Stimulated activated CD8-positive, alpha-beta memory T cell treated with anti-CD3 and anti-CD28 coated beads, Interleukin-2, amount 100 ng/mL, for 48 hours (primary cell): Measurements from ENCODE around the gene CYP17A1.

ENCODE experiments used
- DNase-seq, 2 donors: peaks; one replicate each; pipeline ENCODE4 v3.0.0-alpha.2; 2020; ENCODE audit warnings: low read depth in 2 of 2

Gene CYP17A1

DNA sequence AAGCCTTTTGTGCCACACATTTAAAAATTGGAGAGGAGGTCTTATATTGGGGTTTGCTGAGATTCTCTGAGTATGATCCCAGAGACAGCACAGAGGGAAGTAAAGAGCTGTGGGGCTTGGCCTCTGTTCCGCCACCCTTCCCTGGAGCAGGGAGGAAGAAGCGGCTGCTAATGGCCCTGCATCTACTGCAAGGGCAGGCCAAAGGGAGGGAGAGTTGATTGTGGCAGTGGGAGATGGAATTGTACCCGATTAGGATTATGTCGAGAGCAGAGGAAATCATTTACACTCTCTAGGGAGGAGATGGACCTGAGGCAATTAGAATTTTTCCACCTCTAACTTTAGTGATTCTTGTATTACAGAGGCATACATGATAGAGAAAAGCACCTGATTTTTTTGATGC lies 28.8 kb downstream of the CYP17A1 start:
- no peak for DNase-seq

DNA sequence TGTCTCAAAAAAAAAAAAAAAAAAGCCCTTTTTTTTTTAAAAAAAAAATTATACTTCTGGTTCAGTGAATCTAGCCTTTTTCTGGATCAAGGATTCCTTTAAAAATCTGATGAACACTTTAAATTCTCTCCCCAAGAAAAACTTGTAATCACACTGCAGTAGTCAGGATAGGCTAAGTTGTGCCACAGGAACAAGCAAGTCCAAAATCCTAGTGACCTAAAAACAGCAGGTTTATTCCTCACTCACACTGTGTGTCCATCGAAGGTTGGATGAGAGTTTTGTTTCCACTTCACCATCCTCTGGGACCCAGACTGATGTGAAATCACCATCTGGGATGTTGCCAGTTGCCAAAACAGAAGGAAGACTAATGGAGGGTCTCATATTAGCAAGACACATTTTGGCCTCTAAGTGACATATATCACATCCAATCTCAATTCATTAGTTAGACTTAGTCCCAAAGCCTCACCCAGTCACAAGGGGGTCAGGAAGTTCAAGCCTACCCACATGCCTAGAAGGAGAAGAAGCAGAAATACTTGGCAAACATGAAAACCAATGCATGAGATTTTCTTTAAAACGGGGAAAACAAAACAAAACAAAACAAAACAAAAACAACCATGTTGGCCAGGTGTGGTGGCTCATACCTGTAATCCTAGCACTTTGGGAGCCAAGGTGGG lies 32.7 kb downstream of the CYP17A1 start:
- no peak for DNase-seq

DNA sequence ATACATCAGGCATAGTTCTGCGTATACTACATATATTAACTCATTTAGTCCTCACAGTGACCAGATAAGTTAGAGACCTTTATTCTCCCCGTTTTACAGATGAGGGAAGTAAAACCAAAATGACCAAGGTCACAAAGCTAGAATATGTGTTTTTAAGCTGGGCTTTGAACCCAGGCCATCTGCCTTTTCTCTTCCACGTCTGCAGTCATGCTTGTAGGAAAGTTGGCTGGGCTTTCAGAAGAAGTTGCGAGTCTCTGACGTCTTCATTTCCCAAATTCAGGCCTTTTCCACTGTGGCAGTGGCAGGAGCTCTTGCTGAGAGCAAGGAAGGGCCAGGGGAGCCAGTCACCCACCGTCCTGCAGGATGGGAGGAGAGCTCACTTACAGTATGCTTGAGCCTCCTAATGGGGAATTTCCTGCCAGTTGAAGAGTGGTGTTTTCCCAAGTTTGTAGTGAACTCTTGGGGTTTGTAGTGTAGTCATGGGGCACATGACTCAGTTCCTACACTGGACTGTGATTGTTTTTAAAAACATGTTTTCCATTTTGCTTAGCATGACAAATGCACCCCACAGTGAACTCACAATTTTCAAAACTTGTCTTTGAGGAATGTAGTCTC lies 34.2 kb downstream of the CYP17A1 start:
- no peak for DNase-seq

DNA sequence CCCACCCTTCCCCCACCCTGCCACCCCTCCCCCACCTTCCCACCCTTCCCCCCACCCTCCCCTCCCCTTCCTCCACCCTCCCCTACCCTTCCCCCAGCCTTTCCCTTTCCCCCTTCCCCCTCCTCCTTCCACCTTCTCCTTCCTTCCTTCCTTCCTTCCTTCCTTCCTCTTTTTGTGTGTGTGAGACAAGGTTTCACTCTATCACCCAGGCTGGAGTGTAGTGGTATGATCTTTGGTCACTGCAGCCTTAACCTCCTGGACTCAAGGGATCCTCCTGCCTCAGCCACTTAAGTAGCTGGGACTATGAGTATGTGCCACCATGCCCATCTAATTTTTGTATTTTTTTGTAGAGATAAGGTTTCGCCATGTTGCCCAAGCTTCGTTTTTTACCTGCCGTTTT lies 35.2 kb downstream of the CYP17A1 start:
- DNase-seq, result no peak

DNA sequence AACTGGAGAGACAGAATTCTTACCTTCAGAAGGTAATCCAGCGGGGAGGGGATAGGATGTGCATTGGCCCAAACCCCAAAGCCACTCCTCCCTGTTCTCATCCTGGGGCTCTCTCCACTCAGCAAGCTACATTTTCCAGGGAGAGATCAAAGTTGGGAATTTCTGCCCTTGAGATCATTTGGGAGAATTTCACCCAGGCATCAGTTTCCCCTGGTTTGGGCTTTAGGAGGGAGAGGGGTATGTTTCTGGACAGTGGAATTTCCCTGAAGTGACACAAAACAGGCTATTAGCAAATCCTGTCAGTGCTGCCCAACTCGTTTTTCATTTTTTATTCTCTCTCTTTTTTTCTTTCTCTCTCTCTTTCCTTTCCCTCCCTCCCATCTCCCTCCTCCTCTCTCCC lies 35.7 kb downstream of the CYP17A1 start:
- DNase-seq, result no peak

DNA sequence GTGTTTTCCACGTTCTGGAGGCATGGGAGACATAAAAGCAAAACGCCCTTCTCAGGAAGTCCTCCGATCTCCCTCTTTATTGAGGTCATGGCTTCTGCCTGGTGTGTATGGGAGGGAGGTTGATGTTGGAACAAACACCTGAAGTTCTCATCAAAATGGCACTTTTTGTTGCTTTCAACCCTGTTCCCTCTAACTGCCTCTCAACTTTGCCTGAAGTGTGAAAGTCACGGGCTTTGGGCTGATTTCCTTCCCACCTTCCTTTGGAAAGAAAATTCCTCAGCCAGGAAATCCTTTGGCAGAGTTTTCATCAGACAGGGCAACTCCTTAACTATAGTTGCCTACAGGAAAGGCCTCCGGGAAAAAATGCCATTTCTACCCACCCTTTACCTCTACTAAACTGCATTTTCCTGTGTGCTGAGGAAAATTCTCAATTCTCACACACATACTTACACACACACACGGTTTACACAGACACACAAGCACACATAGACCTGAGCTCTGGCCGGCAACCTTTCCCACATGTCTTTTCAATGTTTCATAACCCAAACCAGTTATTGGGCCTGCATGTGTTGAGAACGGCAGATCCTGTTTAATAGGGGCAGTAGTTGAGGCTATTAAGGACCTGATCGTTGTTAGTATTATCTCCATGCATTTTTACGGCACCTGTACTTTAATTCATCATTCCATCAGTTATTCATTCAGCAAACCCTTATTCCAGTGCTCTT lies 36.4 kb downstream of the CYP17A1 start:
- no peak for DNase-seq

DNA sequence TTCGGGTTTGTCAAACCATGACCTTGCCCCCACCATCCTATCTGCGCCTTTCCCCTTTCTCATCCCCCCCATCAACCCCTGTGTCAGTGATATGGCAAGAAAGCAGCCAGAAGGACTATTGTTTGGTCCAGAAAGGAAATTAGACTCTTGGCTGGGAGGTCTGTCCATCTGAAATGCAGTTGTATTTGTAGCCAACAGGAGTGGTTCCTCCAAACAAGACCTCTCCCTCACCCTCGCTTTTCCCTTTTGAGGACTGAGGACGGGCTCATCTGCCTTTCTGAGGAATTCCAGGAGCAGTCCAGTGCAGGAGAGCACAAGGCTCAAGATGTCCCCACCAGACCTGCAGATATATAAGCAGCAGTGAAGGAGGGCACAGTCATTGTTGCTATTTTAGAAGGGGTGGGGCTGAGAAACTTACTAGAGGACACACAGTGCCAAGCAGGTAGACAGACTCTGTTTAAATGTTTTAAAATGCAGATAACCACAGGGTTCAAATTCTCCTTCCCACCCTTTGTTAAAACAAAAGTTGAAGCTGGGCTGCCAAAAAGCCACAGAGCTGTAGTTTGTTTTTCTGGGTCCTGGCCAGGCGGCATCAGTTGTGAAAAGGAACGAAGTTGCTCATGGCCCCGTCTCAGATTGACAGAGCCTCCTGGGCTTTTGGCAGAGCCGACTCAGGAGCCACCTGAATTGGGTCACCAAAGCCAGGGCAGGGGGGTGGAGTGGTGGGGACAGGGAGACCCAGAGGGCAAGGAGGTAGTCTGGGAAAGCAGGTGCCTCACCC lies 37.3 kb downstream of the CYP17A1 start:
- DNase-seq, result no peak

DNA sequence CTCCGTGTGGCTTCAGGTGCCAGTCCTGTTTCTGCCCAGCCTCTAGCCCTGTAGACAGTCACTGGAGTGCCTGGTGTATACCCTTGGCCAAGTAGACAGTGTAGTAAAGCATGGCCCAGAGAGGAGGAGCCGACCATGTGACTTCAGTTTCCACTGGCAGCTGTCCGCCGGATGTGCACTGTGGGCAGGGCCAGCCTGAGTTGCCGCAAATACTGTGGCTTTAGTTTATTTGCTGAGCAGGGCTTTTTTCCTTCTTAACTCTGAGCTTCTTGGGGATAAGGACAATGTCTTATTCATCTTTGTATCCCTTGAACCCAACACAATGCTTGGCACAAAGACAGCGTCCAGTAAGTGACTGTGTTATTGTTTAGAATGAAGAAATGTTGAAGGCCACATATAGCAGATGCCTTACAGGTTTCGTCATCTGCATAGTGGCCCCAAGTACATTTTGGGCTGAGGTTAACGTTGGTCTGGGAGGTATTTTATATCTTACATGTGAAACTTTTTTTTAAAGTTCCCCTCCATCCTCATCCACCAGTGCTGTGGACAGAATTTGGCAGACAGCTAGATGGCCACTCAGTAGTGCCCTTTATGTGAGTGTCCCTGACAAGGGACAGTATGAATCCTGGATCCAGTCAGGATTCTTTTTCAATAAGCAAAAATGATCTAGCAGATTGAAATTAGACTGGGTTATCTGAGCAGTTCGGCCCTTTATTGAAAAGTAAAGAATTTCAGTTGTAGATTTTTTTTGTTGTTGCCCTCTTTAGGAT lies 40.6 kb downstream of the CYP17A1 start:
- DNase-seq, result peak; percentile 34 to 44

DNA sequence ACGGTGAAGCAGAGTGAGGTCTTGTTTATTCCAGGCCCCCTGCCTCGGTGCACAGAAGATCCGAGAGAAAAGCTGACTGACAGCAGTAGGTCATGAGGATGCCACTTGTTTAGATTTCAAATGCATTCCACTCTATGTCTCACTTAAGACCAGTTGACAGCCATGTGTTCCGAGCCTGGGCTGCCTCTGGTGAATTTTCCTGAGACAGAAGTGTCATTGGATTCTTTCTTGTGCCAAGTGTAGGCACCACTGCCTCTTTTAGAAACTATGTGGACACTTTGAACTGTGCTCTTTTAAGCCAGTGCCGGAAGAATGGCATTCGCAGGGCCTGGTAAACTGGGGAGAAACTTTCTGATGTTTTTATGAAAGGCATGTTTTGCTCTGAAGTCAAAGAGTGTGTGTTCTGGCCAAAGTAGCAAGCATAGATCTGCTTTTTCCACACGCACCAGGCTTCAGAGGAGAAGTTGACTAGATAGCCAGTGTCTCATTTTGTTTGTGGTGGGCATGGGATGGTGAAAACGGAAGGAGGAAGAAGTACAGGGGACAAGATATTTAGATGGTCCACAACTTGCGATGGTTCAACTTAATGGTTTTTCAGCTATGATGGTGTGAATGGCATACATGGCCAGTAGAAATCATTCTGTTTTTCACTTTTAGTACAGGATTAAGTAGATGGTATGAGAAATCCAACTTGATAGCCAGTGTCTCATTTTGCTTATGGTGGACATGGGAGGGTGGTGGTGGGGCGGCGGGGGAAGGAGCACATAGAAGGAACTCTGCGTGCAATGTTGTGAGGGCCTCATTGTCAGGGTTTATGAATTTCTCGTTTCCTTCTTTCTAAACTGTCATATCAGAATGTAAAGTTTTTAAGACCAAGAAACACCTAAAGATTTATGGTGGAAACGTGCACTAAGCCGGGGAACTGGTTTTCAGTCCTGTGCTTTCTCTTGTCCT lies 41.5 kb downstream of the CYP17A1 start:
- no peak for DNase-seq

DNA sequence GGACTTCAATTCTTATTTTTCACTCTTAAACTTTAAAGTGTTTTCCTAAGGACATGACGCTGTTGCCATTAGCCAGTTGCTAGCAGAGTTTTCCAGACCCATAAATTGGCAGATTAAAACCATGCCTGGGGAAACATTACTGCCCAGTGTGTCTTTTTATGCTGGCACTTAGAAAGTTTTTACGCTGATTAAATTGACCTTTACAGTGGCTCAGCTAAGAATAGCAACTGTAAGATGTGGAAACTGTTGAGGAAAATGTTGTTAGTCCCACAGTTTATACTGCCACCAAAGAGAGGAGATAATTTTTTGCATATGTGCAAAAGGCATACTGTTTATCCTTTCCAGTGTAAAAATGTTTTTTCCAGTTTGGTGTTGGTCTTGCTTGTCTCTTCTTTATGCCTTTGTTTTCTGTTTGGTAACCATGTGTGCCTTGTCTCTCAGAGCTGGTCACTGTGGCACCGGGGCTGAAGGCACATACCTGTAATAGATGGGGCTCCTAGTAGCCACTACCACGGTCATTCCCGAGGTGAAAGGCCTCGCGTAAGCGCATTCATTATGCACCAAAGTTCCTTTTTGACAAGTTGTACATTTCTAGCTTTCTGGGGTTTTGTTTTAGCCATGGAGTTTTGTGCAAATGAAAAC lies 45.3 kb downstream of the CYP17A1 start:
- DNase-seq, result no peak

DNA sequence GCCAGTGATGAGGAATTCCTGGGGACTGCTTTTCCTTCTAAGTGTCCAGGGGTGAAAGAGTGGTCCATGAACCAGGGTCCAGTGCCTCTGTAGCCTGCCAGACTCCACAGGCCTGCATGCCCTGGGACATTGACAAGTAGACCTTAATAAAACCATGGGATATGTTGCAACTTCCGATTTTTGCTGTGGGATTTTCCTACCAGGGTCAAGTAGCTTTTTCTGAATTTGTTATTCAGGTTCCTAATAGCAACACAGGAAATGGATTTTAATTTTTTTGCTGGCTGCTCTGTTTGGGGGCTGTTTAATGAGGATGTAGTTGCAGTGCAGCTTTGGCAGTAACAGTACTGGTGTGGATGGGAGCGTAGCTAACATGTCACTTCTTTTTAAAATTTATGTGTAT lies 51.4 kb downstream of the CYP17A1 start:
- no peak for DNase-seq

DNA sequence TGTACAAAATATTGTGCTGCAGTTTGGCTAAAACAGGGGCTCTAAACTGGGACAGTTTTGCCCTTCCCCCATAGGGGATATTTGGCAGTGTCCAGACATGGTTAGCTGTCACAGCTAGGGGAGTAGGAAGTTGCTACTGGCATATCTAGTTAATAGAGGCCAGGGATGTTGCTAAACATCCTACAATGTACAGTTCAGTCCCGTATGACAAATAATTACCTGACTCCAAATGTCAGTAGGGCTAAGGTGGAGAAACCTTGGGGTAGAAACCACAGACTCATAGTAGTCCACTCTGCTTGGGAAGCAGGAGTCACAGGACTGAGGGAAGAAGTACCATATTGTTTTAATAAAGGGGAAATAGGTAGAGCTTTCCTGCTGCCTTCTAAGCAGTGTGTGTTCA lies 53.6 kb downstream of the CYP17A1 start:
- DNase-seq, result no peak

DNA sequence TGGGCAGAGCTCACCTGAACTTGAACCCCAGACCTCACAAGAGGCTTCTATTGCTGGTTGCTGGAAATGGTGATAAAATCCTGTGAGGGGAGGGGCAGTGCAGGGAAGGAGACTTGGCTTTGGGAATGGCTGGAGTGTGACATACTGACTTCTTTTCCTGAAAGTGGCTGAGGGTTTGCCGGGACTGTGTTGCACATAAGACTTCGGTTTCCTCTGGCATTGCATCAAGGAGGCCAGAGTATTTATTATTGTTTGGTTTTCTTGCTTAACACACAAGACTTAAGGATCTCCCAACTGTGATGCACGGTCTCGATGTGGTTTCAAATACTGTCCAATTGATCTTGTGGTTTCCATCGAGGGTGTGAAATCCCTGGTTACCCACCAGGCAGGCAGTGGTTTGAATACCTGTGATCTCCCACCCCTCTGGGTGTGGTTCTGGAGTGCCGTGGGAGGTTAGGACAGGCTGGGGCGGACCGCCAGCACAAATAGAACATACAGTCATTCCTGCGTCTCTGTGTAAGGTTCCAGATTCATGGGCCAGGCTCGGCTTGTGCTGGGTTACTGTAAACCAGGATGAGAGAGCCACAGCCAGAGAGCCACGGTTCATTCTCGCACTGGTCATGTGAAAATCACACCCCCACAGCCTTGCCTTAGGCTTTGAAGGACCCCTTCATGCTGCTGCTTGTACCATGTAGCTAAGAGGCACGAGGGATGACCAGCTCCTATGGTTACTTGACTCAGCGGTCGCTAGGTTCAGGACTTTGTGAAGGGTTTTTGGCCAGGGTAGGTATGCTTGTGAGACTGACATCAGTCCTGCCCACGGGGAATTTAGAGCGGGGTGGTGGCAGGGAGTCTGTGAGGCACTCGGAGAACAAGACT lies 54.3 kb downstream of the CYP17A1 start:
- DNase-seq, result no peak

DNA sequence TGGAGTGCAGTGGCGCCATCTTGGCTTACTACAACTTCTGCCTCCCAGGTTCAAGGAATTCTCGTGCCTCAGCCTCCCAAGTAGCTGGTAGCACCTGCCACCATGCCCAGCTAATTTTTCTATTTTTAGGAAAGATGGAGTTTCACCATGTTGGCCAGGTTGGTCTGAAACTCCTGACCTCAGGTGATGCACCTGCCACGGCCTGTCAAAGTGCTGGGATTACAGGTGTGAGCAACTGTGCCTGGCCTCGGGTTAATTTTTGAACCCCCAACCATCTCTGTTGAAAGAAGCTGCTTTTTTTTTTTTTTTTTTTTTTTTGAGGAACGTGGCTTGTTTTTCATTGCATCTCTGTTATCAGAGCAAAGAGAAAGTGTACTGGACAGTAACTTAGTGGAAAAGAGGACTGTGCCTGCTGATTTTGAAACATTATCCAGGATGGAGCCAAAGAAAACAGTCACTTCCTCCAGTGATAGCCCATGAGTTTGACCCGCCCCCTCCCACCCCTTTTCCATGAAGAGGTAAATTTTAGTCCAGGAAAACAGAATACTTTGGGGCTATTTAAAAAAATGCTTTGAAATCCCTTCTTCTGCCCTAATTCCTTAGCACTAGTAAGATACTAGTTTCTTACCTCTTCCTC lies 55.2 kb downstream of the CYP17A1 start:
- no peak for DNase-seq

DNA sequence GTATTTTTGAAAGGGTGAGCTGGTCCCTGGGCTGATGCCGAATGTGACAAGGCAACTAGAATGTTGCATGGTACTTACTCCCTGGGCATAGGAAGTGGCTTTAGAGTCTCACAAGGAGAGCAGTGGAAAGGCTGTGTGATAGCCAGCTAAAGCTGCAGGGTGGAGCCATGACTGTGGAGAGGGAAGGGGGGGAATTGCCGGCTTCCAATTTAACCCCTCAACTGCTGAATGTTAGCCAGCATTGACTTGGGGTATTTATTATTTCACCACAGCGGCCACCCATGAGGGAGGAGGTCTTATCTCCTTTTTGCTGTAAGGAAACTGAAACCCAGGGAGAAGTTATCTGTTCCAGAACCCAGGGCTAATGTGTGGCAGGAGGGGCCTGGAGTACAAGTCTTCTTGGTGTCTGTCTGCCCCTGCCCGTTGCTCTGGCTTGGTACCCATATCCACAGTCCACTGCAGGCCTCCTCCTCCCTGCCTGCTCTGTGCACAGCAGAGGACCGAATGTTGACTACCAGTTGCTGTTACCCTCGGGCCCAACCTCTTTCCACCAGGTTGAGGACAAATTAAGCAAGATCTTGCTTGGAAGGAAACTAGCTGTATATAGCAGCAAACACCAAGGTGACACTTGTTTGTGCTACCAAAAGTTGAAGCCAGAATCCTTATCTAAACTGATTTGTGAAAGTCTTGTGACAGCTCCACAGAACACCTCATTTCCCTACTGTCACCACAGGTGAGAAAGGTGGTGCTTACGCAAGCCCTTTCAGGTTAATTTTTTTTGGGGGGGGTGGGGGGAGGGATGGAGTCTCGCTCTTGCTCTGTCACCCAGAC lies 55.9 kb downstream of the CYP17A1 start:
- no peak for DNase-seq
